K562 (cell line): ENCODE measurements around the gene CDSN. TPM values are rescaled to one million over a fixed set of nuclear protein-coding genes. Genes with fewer than 3 reads are reported as not detected.

Source experiments
- ATAC-seq: fragments of 200-7000 bp; cut with Tn5 transposase; 3 replicates; pipeline ENCODE4 v1.9.1; 2020; ENCODE audit warnings: moderate library complexity
- BruUV-seq: library from RNA; stranded (reverse); fragments of 400-500 nt; replicated peaks from 2 replicates; lab custom pipeline; 2021; lab: Mats Ljungman, UMichigan
- CTCF ChIA-PET: fragments of 300-600 bp; formaldehyde crosslinking; extraction: SDS; loops from one replicate; lab custom pipeline; 2021; ENCODE audit warnings: low intra/inter-chr PET ratio; lab: Yijun Ruan, JAX
- POLR2A ChIA-PET: fragments of 300-600, 350-650 bp; sonication (Branson Sonifier 250); formaldehyde crosslinking; extraction: SDS; loops from one replicate; lab custom pipeline; 2021; ENCODE audit warnings: antibody characterized with exemption, inconsistent platforms; lab: Yijun Ruan, JAX
- DNase-seq, 4 experiments: peaks; one replicate each; pipeline versions ENCODE4 v3.0.0 to v3.0.0-alpha.2; 2011 to 2018; ENCODE audit warnings: low spot score in 3 of 4, mixed read lengths in 3 of 4; ENCODE audit errors: extremely low read depth in 1 of 4
- FAIRE-seq: peaks from 2 replicates; lab custom pipeline; 2011; peaks lifted over from hg19 to GRCh38; lab: Jason Lieb, UNC
- H2AFZ ChIP-seq: 2 replicates; pipeline ENCODE4 v1.6.0; 2011; ENCODE audit warnings: low read depth, low read length, control low read depth, inconsistent platforms
- H3K27ac ChIP-seq: fragments of 200-600 bp; 3 replicates; pipeline ENCODE4 v1.8.0; 2011; ENCODE audit warnings: low read depth, mild to moderate bottlenecking, control low read depth, inconsistent platforms, low read length, moderate library complexity, mixed read lengths; ENCODE audit errors: extremely low read depth
- H3K27me3 ChIP-seq, 2 experiments: fragments of 300-600 bp in 1 of 2; 2 replicates in 1 of 2; 3 replicates in 1 of 2; pipeline versions ENCODE4 v1.6.0 to v1.8.0; 2011; ENCODE audit warnings: inconsistent platforms in 2 of 2, low read length in 2 of 2, mild to moderate bottlenecking in 1 of 2, mixed read lengths in 1 of 2, moderate library complexity in 1 of 2; ENCODE audit not compliant: control insufficient read depth in 2 of 2, insufficient read depth in 2 of 2
- H3K36me3 ChIP-seq: fragments of 300-600 bp; 3 replicates; pipeline ENCODE4 v1.8.0; 2011; ENCODE audit warnings: mild to moderate bottlenecking, low read length, inconsistent platforms; ENCODE audit not compliant: control insufficient read depth, insufficient read depth
- H3K4me1 ChIP-seq, 2 experiments: fragments of 200-600 bp in 1 of 2; replicated peaks in 1 of 2; 2 replicates in 1 of 2; 3 replicates in 1 of 2; pipeline versions ENCODE4 v1.5.1 to v1.8.0; 2011; ENCODE audit warnings: inconsistent platforms in 2 of 2, low read length in 2 of 2, mild to moderate bottlenecking in 1 of 2, mixed read lengths in 1 of 2, moderate library complexity in 1 of 2; ENCODE audit not compliant: control insufficient read depth in 2 of 2, insufficient read depth in 2 of 2
- H3K4me2 ChIP-seq: 2 replicates; pipeline ENCODE4 v1.6.1; 2011; ENCODE audit warnings: low read length, control low read depth, inconsistent platforms, mixed read lengths; ENCODE audit not compliant: insufficient read depth
- H3K4me3 ChIP-seq: fragments of 200-600 bp; sonication (generic), shearing (Covaris generic); 2 replicates; pipeline ENCODE4 v1.5.1; 2016; ENCODE audit warnings: control low read depth, inconsistent platforms
- H3K79me2 ChIP-seq: fragments of 200-600 bp; 3 replicates; pipeline ENCODE4 v1.8.0; 2011; ENCODE audit warnings: low read length, inconsistent platforms; ENCODE audit not compliant: control insufficient read depth, insufficient read depth
- H3K9ac ChIP-seq, 2 experiments: 2 replicates each; pipeline versions ENCODE4 v1.6.0 to v1.6.1; 2011; ENCODE audit warnings: low read depth in 2 of 2, low read length in 2 of 2, control low read depth in 1 of 2, inconsistent platforms in 1 of 2, mild to moderate bottlenecking in 1 of 2, mixed read lengths in 1 of 2; ENCODE audit not compliant: insufficient read depth in 1 of 2
- H3K9me1 ChIP-seq: one replicate; pipeline ENCODE4 v1.6.0; 2011; ENCODE audit warnings: inconsistent platforms, mild to moderate bottlenecking, low read length, moderate library complexity; ENCODE audit not compliant: control insufficient read depth, insufficient read depth
- H3K9me3 ChIP-seq: replicated peaks from 2 replicates; pipeline ENCODE4 v1.5.1; 2011; ENCODE audit warnings: low read depth, low read length, inconsistent platforms; ENCODE audit not compliant: control insufficient read depth, insufficient read depth
- H4K20me1 ChIP-seq: replicated peaks from 2 replicates; pipeline ENCODE4 v1.6.1; 2011; ENCODE audit warnings: low read length, inconsistent platforms, mixed read lengths; ENCODE audit not compliant: control insufficient read depth, insufficient read depth
- EGR1 ChIP-seq: fragments of 450-650 bp; conservative IDR thresholded peaks from 2 replicates; pipeline ENCODE4 v1.6.1; 2017; ENCODE audit warnings: mild to moderate bottlenecking
- HDAC6 ChIP-seq: IDR thresholded peaks from 2 replicates; pipeline ENCODE4 v1.6.1; 2012; ENCODE audit warnings: low read depth, mild to moderate bottlenecking, control low read depth, inconsistent platforms, low read length, moderate library complexity
- KAT7 ChIP-seq: sonication (generic); formaldehyde crosslinking; IDR thresholded peaks from 2 replicates; pipeline ENCODE4 v1.8.0; 2022; ENCODE audit warnings: missing genetic modification reagents, mild to moderate bottlenecking, borderline replicate concordance
- SMARCA4 ChIP-seq: fragments of 450-650 bp; IDR thresholded peaks from 2 replicates; pipeline ENCODE4 v1.6.1; 2016
- TAF9B ChIP-seq: fragments of 450-650 bp; IDR thresholded peaks from 2 replicates; pipeline ENCODE4 v1.6.1; 2018; ENCODE audit warnings: mild to moderate bottlenecking; ENCODE audit not compliant: partially characterized antibody
- TEAD2 ChIP-seq: fragments of 450-650 bp; IDR thresholded peaks from 2 replicates; pipeline ENCODE4 v1.6.1; 2016; ENCODE audit warnings: missing genetic modification characterization, control low read depth, missing compliant biosample characterization
- ZNF316 ChIP-seq: fragments of 450-650 bp; IDR thresholded peaks from 2 replicates; pipeline ENCODE4 v1.6.1; 2016
- ZNF324 ChIP-seq: fragments of 250-450 bp; sonication (Bioruptor Pico); IDR thresholded peaks from 2 replicates; pipeline ENCODE4 v1.4.0; 2020; ENCODE audit warnings: mild to moderate bottlenecking
- ZNF778 ChIP-seq: fragments of 450-650 bp; formaldehyde crosslinking; IDR thresholded peaks from 2 replicates; pipeline ENCODE4 v1.4.0; 2020; ENCODE audit warnings: mild to moderate bottlenecking, moderate library complexity
- WGBS: fragments of 100-300 bp; shearing (Covaris generic); methylation state at CpG from one replicate; pipeline ENCODE4 v1.1.6; 2016; ENCODE audit warnings: low coverage, mixed read lengths; ENCODE audit not compliant: insufficient coverage; ENCODE audit errors: missing lambda C conversion rate; 5-methylcytosine and 5-hydroxymethylcytosine counted together
- in situ Hi-C: fragments of 300-500 bp; cut with MboI; formaldehyde crosslinking; loops from 4 replicates; pipeline ENCODE4 v1.15.0; 2018; ENCODE audit warnings: inconsistent platforms, mixed read lengths
- intact Hi-C: fragments of 100-400 bp; cut with micrococcal nuclease; formaldehyde crosslinking; loops from 2 replicates; pipeline ENCODE4 v1.14.2; 2022
- polyA plus RNA-seq, 8 experiments: library from polyadenylated mRNA; depleted of rRNA in 4 of 8; stranded (reverse) in 5 of 8; unstranded in 3 of 8; fragments of >200 nt; fragmentation: Nextera tagmentation in 2 of 8; fragmentation: Illumina TruSeq in 1 of 8; extraction: Ambion mirVana in 2 of 8; extraction: Trizol in 1 of 8; gene quantifications; 2 replicates each; pipeline versions ENCODE4 v1.2.1 to v1.2.3, GENCODE V29; 2011 to 2014; ENCODE audit warnings: inconsistent platforms in 1 of 8, missing spikeins in 1 of 8
- total RNA-seq, 7 experiments: library from RNA; depleted of rRNA in 6 of 7; stranded (reverse); fragments of >200 nt in 6 of 7; fragmentation: Illumina TruSeq in 2 of 7; extraction: Trizol in 2 of 7; gene quantifications; 2 replicates each; pipeline versions ENCODE4 v1.2.1 to v1.2.3, GENCODE V29; 2011 to 2021; ENCODE audit warnings: low replicate concordance in 1 of 7
- TF ChIP-seq, protein P1 (sequence below): fragments of 200-800 bp; sonication (Bioruptor generic); IDR thresholded peaks from 2 replicates; pipeline ENCODE4 v1.6.1; 2017; ENCODE audit warnings: missing genetic modification characterization, missing compliant biosample characterization
- TF ChIP-seq, protein P2 (sequence below): fragments of 450-650 bp; conservative IDR thresholded peaks from 2 replicates; pipeline ENCODE4 v1.6.1; 2016; ENCODE audit warnings: missing genetic modification characterization, low read depth, mild to moderate bottlenecking, control low read depth, missing compliant biosample characterization
- TF ChIP-seq, protein P3 (sequence below): fragments of 250-450 bp; sonication (Bioruptor Pico); IDR thresholded peaks from 2 replicates; pipeline ENCODE4 v1.5.0; 2021; ENCODE audit warnings: mild to moderate bottlenecking, borderline replicate concordance
- TF ChIP-seq, protein P4 (sequence below): fragments of 450-650 bp; formaldehyde crosslinking; IDR thresholded peaks from 2 replicates; pipeline ENCODE4 v1.4.0; 2020; ENCODE audit warnings: mild to moderate bottlenecking, moderate library complexity

The CDSN gene
- total and polyA plus RNA-seq, 9 of the 15 experiments (the other 6 are each of a cell fraction or from before 2014, with no cell fraction given) = not detected

DNA sequence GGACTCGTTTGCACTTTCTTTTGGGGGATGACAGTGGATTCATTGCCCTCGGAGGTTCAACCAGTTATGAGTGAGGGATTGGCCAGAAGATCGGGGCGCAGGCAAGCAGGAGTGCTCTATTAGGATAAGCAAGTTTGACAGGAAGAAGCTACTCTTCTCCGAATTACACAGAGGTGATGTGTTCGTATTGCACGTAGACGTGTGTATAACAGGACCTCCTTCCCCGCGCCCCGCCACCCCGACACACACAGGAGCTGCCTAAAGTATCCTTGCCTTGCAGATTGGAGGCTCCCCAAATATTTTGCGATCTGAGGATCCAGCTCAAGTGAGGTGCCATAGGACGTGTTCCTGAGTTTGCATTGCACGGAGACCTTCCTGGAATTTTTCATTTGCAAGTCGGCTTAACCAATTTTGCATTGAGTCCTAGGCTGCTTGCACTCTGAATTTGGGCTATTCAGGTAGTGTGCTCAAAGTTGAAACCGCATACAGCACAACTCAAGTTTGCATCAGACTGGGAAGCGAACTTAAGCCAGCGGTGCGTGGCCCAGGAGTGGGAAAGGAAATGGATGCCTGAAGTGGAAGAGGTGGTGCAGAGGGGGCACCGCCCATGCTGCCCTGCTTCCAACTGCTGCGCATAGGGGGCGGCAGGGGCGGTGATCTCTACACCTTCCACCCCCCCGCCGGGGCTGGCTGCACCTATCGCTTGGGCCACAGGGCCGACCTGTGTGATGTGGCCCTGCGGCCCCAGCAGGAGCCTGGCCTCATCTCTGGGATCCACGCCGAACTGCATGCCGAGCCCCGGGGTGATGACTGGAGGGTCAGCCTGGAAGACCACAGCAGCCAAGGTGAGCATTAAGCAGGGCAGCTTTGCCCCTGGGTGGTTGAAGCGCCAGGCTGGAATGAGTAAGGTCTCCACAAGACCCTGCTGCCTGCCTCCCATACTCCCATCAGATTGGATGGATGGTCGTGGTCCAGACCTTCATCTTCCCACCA, 38.9 kb upstream of the CDSN start:
- H4K20me1 ChIP-seq = no peaks in the 10 kb centered on the region; the same call in 1 of the 2 replicates
- ATAC-seq (peak; percentile 14), FAIRE-seq (peak; percentile 72), DNase-seq (peak; percentile 52 to 75 (median 64))
- H3K27ac ChIP-seq = peak overlapping the region; percentile 53
- H2AFZ ChIP-seq = peak overlapping the region; percentile 96
- in situ Hi-C loops = no loop called here
- peaks cover 17 to 30% of the 10 kb centered on the region in 2 experiments; a peak in 4 of 5 replicates for H3K4me1 ChIP-seq
- intact Hi-C loops = loop anchor here (2.0 kb wide), 1 partner anchor 22 kb away; no protein-coding TSS in a partner anchor
- peak overlapping the region; percentile 92 for H3K4me2 ChIP-seq
- CTCF ChIA-PET = interaction anchor here (0.6 kb wide), 1 partner anchor 148 kb away, joined by 3 read pairs; no protein-coding TSS in a partner anchor
- H3K9me1 ChIP-seq = no peaks in the 10 kb centered on the region
- POLR2A ChIA-PET = interaction anchor here (0.6 to 1.9 kb wide), 10 partner anchors 8 to 1033 kb away, joined by 3 to 7 read pairs (median 4); no protein-coding TSS in a partner anchor
- BruUV-seq = TSS peak; percentile 59
- no peaks in the 10 kb centered on the region for H3K9me3 ChIP-seq
- H3K4me3 ChIP-seq = peak overlapping the region; percentile 75
- peak overlapping the region; percentile 81 to 96 for H3K9ac ChIP-seq
- H3K27me3 ChIP-seq = no peaks in the 10 kb centered on the region
- WGBS = 22% methylated on average over 35 of the region's 35 CpGs
- peaks cover 24% of the 10 kb centered on the region; the same call in 2 of the 3 replicates for H3K79me2 ChIP-seq
- peaks cover 44% of the 10 kb centered on the region; the same call in 2 of the 3 replicates for H3K36me3 ChIP-seq
- TF ChIP-seq HDAC6 (no peak), EGR1 (peak; percentile 26; the same call in 1 of the 2 replicates), TEAD2 (no peak), ZNF324 (no peak), KAT7 (0 out of 2 replicates have a peak, but pooled peaks have one; percentile 24), ZNF778 (CRISPR knock-in tag) (no peak), SMARCA4 (peak; percentile 45; the same call in 1 of the 2 replicates), ZNF316 (no peak), TAF9B (no peak)
- TF ChIP-seq, protein P1, sequence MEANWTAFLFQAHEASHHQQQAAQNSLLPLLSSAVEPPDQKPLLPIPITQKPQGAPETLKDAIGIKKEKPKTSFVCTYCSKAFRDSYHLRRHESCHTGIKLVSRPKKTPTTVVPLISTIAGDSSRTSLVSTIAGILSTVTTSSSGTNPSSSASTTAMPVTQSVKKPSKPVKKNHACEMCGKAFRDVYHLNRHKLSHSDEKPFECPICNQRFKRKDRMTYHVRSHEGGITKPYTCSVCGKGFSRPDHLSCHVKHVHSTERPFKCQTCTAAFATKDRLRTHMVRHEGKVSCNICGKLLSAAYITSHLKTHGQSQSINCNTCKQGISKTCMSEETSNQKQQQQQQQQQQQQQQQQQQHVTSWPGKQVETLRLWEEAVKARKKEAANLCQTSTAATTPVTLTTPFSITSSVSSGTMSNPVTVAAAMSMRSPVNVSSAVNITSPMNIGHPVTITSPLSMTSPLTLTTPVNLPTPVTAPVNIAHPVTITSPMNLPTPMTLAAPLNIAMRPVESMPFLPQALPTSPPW = peak; percentile 45; the same call in 1 of the 2 replicates
- TF ChIP-seq, protein P2, sequence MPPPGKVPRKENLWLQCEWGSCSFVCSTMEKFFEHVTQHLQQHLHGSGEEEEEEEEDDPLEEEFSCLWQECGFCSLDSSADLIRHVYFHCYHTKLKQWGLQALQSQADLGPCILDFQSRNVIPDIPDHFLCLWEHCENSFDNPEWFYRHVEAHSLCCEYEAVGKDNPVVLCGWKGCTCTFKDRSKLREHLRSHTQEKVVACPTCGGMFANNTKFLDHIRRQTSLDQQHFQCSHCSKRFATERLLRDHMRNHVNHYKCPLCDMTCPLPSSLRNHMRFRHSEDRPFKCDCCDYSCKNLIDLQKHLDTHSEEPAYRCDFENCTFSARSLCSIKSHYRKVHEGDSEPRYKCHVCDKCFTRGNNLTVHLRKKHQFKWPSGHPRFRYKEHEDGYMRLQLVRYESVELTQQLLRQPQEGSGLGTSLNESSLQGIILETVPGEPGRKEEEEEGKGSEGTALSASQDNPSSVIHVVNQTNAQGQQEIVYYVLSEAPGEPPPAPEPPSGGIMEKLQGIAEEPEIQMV (tag) = no peak
- TF ChIP-seq, protein P3, sequence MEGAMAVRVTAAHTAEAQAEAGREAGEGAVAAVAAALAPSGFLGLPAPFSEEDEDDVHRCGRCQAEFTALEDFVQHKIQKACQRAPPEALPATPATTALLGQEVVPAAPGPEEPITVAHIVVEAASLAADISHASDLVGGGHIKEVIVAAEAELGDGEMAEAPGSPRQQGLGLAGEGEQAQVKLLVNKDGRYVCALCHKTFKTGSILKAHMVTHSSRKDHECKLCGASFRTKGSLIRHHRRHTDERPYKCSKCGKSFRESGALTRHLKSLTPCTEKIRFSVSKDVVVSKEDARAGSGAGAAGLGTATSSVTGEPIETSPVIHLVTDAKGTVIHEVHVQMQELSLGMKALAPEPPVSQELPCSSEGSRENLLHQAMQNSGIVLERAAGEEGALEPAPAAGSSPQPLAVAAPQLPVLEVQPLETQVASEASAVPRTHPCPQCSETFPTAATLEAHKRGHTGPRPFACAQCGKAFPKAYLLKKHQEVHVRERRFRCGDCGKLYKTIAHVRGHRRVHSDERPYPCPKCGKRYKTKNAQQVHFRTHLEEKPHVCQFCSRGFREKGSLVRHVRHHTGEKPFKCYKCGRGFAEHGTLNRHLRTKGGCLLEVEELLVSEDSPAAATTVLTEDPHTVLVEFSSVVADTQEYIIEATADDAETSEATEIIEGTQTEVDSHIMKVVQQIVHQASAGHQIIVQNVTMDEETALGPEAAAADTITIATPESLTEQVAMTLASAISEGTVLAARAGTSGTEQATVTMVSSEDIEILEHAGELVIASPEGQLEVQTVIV (CRISPR knock-in tag) = no peak
- TF ChIP-seq, protein P4, sequence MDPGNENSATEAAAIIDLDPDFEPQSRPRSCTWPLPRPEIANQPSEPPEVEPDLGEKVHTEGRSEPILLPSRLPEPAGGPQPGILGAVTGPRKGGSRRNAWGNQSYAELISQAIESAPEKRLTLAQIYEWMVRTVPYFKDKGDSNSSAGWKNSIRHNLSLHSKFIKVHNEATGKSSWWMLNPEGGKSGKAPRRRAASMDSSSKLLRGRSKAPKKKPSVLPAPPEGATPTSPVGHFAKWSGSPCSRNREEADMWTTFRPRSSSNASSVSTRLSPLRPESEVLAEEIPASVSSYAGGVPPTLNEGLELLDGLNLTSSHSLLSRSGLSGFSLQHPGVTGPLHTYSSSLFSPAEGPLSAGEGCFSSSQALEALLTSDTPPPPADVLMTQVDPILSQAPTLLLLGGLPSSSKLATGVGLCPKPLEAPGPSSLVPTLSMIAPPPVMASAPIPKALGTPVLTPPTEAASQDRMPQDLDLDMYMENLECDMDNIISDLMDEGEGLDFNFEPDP = no peak
